Measurements from ENCODE around the gene BOLA2B.

The BOLA2B gene

DNA sequence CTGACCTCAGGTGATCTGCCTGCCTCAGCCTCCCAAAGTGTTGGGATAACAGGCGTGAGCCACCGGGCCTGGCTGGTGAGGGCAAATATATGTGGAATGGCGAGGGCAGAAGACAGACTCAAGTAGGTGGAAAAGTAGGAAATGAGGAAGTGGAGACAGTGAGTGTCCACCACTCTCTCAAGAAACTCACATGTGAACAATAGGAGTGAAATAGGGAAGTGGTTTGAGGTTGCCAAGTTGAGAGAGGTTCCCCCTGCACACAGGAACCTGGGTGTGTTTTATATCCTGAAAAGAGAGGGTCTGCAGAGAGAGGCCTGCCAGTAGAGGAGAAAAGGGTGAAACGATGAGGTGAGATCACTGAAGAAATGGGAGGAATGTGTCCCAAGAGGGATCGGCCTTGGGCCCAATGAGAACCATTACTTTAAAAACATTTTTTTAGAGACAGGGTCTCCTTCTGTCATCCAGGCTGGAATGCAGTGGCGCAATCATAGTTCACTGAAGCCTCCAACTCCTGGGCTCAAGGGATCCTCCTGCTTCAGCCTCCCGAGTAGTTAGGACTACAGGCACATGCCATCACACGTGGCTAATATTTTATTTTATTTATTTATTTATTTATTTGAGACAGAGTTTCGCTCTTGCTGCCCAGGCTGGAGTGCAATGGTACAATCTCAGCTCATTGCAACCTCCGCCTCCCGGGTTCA is 27.1 kb downstream of the BOLA2B start:
- TF ChIP-seq, protein P1, sequence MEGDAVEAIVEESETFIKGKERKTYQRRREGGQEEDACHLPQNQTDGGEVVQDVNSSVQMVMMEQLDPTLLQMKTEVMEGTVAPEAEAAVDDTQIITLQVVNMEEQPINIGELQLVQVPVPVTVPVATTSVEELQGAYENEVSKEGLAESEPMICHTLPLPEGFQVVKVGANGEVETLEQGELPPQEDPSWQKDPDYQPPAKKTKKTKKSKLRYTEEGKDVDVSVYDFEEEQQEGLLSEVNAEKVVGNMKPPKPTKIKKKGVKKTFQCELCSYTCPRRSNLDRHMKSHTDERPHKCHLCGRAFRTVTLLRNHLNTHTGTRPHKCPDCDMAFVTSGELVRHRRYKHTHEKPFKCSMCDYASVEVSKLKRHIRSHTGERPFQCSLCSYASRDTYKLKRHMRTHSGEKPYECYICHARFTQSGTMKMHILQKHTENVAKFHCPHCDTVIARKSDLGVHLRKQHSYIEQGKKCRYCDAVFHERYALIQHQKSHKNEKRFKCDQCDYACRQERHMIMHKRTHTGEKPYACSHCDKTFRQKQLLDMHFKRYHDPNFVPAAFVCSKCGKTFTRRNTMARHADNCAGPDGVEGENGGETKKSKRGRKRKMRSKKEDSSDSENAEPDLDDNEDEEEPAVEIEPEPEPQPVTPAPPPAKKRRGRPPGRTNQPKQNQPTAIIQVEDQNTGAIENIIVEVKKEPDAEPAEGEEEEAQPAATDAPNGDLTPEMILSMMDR (IDR thresholded peaks at IDR 0.05; ENCODE audit: low read depth, low read length): no peak
- H3K4me3 ChIP-seq (ENCODE audit: low read depth, low read length): no peak overlapping the region

DNA sequence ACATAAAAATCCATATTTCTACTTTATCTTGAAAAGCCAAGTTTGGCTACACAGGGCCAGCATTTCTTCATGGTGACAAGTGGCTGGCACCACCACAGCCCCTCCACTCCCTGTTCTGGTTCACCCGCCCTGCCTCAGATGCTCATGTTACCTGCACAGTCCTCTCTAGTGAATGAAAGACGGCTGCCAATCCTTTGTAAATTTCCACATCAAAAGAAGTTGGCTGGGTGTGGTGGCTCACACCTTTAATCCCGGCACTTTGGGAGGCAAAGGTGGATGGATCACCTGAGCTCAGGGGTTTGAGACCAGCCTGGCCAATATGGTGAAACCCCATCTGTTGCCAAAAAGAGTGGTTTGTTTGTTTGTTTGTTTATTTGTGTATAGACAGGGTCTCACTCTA is 29.9 kb downstream of the BOLA2B start:
- no peak overlapping the region for H3K4me3 ChIP-seq (ENCODE audit: low read depth, low read length)
- TF ChIP-seq, protein P1 (IDR thresholded peaks at IDR 0.05; ENCODE audit: low read depth, low read length): no peak

DNA sequence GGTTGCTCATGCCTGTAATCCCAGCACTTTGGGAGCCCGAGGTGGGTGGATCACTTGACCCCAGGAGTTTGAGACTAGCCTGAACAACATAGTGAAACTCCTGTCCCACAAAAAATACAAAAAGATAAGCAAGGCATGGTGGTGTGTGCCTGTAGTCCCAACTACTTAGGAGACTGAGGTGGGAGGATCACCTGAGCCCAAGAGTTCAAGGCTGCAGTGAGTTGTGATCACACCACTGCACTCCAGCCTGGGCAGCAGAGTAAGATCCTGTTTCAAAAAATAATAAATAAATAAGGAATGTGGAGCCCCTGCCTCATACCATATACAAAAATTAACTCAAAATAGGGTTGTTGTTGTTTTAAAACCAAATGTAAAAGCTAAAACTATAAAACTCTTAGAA is 36.3 kb downstream of the BOLA2B start:
- no peak overlapping the region for H3K4me3 ChIP-seq (ENCODE audit: low read depth, low read length)
- TF ChIP-seq, protein P1 (IDR thresholded peaks at IDR 0.05; ENCODE audit: low read depth, low read length): no peak

DNA sequence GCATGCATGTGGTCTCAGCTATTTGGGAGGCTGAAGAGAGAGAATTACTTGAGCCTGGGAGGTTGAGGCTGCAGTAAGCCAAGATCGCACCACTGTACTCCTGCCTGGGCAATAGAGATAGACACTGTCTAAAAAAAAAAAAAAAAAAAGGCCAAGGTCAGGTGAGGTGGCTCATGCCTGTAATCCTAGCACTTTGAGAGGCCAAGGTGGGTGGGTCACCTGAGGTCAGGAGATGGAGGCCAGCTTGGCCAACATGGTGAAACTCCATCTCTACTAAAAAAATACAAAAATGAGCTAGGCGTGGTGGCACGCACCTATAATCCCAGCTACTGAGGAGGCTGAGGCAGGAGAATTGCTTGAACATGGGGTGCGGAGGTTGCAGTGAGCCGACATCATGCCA is 38.3 kb downstream of the BOLA2B start:
- H3K4me3 ChIP-seq (ENCODE audit: low read depth, low read length): no peak overlapping the region
- TF ChIP-seq, protein P1 (IDR thresholded peaks at IDR 0.05; ENCODE audit: low read depth, low read length): no peak

DNA sequence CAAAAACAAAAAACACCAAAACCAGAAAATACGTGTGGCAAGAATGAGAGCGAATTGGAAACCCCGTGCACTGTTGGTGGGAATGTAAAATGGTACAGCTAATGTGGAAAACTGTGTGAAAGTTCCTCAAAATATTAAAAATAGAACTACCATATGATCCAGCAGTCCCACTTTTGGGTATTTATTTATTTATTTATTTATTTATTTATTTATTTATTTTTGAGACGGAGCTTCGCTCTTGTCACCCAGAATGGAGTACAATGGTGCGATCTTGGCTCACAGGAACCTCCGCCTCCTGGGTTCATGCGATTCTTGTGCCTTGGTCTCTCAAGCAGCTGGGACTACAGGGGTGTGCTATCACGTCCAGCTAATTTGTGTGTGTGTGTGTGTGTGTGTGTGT is 40.9 kb downstream of the BOLA2B start:
- TF ChIP-seq, protein P1 (IDR thresholded peaks at IDR 0.05; ENCODE audit: low read depth, low read length): no peak
- H3K4me3 ChIP-seq (ENCODE audit: low read depth, low read length): no peak overlapping the region

DNA sequence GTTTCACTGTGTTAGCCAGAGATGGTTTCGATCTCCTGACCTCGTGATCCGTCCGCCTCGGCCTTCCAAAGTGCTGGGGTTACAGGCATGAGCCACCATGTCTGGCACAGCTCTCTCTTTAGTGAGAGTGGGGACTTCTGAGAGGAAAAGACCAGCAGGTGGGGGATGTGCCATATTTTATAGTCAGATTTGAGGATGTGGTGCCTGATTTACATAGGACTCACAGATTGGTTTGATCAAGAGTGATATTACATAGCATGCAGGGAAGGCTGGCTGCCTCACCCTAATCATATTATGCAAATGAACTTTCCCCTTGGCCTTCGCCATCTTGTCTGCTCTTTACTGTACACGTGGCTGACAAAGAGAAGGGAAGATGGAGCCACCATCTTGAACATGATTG is 42.4 kb downstream of the BOLA2B start:
- no peak overlapping the region for H3K4me3 ChIP-seq (ENCODE audit: low read depth, low read length)
- TF ChIP-seq, protein P1 (IDR thresholded peaks at IDR 0.05; ENCODE audit: low read depth, low read length): no peak

DNA sequence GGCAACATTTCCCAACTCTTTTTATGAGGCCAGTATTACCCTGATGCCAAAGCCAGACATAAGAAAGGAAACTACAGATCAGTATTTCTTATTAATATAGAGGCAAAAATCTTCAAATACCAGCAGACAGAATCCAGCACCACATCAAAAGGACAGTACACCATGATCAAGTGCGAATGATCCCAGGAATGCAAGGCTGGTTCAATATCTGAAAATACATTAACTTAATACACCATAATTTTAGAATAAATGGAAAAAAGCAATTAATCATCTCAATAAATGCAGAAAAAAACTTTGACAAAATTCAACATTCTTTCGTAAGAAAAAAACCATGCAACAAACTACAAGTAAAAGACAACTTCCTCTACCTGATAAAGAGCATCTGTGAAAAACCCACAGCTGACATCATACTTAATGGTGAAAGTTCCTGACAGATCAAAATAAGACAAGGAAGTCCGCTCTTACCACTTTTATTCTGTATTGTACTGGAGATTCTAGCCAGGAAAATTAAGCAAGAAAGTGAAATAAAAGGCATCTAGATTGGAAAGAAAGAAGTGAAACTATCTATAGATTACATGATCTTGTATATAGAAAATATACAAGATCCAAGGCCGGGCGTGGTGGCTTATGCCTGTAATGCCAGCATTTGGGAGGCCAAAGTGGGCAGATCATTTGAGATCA is 44.1 kb downstream of the BOLA2B start:
- TF ChIP-seq, protein P1 (IDR thresholded peaks at IDR 0.05; ENCODE audit: low read depth, low read length): no peak
- no peak overlapping the region for H3K4me3 ChIP-seq (ENCODE audit: low read depth, low read length)
